ENCODE data around the gene RFT1.

RFT1 gene

DNA sequence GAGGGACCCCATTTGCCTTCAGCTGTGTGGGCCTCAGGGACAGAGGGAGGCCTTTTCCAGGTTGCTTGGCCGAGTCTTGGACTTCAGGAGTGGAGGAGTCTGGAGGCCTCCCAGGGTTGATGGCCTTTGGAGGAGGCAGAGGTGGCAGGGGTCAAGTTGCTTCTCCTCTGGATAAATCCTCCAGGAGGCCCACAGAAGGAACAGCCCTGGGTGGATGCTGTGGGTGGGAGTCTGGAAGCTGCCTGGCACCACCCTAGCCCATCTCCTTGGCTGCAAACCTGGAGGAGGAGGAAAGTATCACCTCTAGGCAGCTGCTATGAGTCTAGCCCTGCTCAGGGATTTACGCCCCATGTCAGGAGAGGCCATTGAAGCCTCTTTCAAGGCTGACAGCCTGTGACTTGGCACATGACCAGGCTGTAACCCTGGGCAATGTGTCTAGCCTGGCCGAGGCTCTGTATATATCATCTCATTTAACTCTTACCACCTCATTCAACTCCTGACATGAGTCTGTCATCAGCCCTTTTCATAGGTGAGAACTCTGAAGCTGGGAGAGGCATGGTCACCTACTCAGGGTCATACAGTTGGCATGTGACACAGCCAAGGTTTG lies 27.8 kb upstream of the RFT1 start:
- TF ChIP-seq, protein P1, sequence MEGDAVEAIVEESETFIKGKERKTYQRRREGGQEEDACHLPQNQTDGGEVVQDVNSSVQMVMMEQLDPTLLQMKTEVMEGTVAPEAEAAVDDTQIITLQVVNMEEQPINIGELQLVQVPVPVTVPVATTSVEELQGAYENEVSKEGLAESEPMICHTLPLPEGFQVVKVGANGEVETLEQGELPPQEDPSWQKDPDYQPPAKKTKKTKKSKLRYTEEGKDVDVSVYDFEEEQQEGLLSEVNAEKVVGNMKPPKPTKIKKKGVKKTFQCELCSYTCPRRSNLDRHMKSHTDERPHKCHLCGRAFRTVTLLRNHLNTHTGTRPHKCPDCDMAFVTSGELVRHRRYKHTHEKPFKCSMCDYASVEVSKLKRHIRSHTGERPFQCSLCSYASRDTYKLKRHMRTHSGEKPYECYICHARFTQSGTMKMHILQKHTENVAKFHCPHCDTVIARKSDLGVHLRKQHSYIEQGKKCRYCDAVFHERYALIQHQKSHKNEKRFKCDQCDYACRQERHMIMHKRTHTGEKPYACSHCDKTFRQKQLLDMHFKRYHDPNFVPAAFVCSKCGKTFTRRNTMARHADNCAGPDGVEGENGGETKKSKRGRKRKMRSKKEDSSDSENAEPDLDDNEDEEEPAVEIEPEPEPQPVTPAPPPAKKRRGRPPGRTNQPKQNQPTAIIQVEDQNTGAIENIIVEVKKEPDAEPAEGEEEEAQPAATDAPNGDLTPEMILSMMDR (conservative IDR thresholded peaks at IDR 0.05) = no peak
- H3K27ac ChIP-seq = peak overlapping the region; percentile 99

DNA sequence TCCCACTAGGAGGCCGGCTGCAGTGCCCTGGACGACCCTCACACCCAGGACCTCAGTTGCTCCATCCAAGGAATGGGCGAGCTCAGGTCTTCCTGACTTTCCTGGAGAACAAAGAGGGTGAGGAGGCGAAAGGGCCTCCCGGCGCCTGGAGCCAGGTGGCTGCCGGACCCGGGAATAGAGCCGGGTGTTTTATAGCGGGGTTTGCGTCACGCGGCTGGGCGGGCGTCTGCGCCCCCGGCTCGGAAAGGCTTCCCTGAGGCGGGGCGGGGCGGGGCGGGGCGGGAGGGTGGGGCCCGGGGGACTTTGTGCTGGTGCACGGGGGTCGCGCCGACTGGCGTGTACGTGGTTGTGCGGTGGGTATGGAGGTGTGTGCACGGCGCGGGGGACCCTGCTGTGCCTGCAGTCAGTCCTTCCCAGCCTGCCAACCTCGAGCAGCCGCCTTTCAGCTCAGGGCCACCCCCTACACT lies 26.2 kb upstream of the RFT1 start:
- peak overlapping the region; percentile 99 for H3K27ac ChIP-seq
- TF ChIP-seq, protein P1 (conservative IDR thresholded peaks at IDR 0.05) = no peak

DNA sequence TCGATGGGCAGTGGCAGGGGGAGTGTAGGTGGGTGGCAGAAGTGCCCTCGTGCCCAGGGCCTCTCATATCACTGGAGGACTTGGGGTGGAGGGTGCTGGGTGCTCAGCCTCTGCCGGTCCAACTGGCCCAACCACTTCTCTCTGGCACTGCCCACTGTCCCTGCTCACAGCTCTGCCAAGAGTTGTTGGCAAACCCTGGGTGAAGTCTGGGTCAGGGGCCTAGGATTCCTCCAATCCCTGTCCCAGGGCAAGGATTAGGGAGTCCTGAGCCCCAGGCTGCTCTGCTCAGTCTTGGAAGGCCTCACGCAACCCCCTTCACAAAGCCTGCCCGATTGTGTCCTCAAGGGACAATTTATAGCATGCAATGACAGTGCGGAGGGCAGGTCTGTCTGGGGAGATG lies 25.5 kb upstream of the RFT1 start:
- peak overlapping the region; percentile 99 for H3K27ac ChIP-seq
- TF ChIP-seq, protein P1 (conservative IDR thresholded peaks at IDR 0.05) = no peak

DNA sequence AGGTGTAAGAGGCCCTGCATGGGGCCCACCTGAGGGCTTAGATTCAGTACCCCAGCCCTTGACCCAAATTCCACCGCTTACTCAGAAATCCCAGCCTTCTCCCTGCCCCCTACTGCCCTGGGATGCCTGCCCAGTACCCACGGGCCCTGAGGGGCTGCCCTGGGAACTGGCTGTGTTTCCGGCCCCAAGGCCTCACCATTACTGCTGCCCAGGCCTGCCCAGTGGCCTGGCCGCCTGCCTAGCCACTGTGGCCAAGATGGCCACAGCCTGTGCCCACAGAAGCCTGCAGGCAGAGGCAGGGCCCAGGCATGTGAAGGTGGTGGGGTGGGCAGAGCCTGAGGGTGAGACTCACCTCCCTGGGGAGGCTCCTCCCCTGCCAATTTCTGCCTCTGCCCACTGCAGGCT lies 24.6 kb upstream of the RFT1 start:
- TF ChIP-seq, protein P1 (conservative IDR thresholded peaks at IDR 0.05) = no peak
- H3K27ac ChIP-seq = peak overlapping the region; percentile 99

DNA sequence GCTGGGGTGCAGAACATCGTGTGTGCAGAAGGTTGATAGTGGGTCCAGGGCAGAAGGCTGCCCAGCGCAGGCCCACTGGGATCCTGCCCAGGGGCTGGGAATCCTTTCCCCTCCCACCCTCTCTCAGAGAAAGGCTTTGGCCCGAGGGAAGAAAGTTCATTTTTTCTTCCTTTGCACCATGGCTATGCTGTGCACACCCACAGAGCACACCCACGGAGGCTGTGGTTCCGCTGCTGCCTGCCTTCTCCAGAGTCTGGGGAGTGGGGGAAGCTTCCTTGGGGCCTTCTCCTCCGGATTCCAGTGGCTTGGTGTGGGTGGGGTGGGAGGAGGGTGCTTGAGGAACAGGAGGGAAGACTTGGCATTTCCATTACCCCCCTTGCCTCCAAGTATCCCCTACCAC lies 23.7 kb upstream of the RFT1 start:
- H3K27ac ChIP-seq = peak overlapping the region; percentile 99; the same call in 1 of the 2 replicates
- TF ChIP-seq, protein P1 (conservative IDR thresholded peaks at IDR 0.05) = no peak

DNA sequence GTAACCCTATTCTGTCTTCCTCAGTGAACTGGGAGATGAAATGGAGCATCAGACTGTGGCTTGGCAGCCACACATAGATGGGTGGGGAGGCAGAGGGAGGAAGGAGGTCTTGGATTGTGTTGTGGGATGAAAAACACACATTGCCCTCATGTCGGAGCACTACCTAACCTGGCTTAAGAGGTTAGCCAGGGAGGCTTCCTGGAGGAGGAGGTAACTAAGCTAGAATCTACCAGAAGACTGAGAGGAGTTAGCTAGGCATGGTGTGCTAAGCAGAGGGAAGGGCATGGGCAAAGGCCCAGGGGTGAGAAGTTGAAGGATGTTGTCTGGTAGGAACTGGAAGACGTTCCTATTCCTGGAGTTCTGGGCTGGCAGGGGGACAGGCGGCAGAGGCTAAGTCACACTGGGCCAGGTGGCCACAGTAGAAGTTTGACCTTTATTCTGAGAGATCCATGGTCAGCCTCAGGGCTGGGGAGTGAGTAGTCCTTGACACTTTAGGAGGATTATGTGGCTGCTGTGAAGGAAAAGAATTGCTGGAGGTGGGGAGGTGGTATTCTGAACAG lies 23.1 kb upstream of the RFT1 start:
- H3K27ac ChIP-seq = peak overlapping the region; percentile 99; the same call in 1 of the 2 replicates
- TF ChIP-seq, protein P1 (conservative IDR thresholded peaks at IDR 0.05) = no peak

DNA sequence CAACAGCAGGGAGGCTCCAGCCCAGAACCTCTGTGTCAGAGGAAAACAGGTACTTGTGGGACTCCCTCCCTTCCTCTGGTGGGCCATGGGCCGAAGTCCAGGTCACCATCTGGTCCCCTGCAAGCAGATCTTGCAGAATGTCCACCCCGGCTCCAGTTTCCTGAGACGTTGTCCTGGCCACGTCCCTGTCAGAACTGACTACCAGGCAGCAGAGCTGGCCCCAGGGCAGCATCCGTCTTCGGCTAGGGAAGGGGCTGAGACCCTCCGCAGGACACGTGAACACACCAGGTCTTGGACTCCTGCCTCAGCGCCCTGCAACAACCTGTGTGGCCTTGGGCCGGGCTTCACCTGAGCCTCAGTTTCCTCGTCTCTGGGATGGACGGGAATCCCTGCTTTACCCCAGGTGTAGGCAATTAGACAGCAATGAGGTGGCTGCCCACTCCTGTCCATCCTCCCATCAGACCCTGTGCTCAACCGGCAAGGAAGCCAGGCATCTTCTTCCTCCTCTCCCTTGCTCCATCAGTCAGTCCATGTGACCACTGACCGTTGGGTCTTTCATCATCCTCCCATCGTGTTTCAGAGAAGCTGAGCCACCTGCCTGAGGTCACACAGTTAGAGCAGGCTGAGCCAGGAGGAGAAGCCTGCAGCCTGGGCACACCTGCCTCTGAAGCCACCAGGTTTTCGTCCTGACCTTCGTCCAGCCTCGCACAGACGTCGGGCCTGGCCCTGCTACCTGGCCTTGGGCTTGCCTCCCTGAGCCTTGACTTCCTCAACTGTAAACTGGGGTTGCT lies 21.8 kb upstream of the RFT1 start:
- TF ChIP-seq, protein P1 (conservative IDR thresholded peaks at IDR 0.05) = no peak
- peak overlapping the region; percentile 99; the same call in 1 of the 2 replicates for H3K27ac ChIP-seq

All from VCaP (cell line).